HL-60 (cell line): ENCODE results near the gene C1QL3.

ENCODE experiments used
- DNase-seq, 2 experiments: peaks; one replicate each; pipeline ENCODE4 v3.0.0-alpha.2; 2010 to 2020; ENCODE audit warnings: low read depth in 1 of 2, low spot score in 1 of 2
- H3K27ac ChIP-seq: fragments of 250-450 bp; sonication (Bioruptor Pico); replicated peaks from 2 replicates; pipeline ENCODE4 v1.5.1; 2020; ENCODE audit warnings: mild to moderate bottlenecking, moderate library complexity
- H3K27me3 ChIP-seq: fragments of 250-450 bp; sonication (Bioruptor Pico); 2 replicates; pipeline ENCODE4 v1.5.1; 2021; ENCODE audit warnings: mild to moderate bottlenecking, moderate library complexity; ENCODE audit not compliant: insufficient read depth, poor library complexity, severe bottlenecking
- H3K4me3 ChIP-seq: replicated peaks from 2 replicates; pipeline ENCODE4 v1.5.1; 2011; ENCODE audit warnings: mild to moderate bottlenecking, control low read depth, low read length; ENCODE audit not compliant: insufficient read depth
- CTCF ChIP-seq: IDR thresholded peaks from one replicate; pipeline ENCODE4 v1.5.1; 2011; ENCODE audit warnings: low read length, control low read depth, inconsistent platforms; ENCODE audit not compliant: insufficient read depth
- GABPA ChIP-seq: IDR thresholded peaks from 2 replicates; pipeline ENCODE4 v1.6.1; 2012; ENCODE audit warnings: low read depth
- POLR2AphosphoS5 ChIP-seq: IDR thresholded peaks from 2 replicates; pipeline ENCODE4 v1.6.1; 2012; ENCODE audit warnings: low read depth
- SPI1 ChIP-seq: IDR thresholded peaks from 2 replicates; pipeline ENCODE4 v1.6.1; 2012; ENCODE audit warnings: low read depth, mild to moderate bottlenecking, borderline replicate concordance
- TF ChIP-seq, protein P1 (sequence below): IDR thresholded peaks from 2 replicates; pipeline ENCODE4 v1.6.1; 2012; ENCODE audit warnings: low read depth; ENCODE audit not compliant: insufficient replicate concordance

Gene C1QL3

GRCh38 chr10:16565604-16566003 is 43.9 kb upstream of the C1QL3 start:
- Histone ChIP-seq H3K27ac (no peak overlapping the region), H3K4me3 (no peak overlapping the region), H3K27me3 (no peaks in the 10 kb centered on the region)
- no peak for DNase-seq
- no peak for TF ChIP-seq SPI1
- TF ChIP-seq, protein P1, sequence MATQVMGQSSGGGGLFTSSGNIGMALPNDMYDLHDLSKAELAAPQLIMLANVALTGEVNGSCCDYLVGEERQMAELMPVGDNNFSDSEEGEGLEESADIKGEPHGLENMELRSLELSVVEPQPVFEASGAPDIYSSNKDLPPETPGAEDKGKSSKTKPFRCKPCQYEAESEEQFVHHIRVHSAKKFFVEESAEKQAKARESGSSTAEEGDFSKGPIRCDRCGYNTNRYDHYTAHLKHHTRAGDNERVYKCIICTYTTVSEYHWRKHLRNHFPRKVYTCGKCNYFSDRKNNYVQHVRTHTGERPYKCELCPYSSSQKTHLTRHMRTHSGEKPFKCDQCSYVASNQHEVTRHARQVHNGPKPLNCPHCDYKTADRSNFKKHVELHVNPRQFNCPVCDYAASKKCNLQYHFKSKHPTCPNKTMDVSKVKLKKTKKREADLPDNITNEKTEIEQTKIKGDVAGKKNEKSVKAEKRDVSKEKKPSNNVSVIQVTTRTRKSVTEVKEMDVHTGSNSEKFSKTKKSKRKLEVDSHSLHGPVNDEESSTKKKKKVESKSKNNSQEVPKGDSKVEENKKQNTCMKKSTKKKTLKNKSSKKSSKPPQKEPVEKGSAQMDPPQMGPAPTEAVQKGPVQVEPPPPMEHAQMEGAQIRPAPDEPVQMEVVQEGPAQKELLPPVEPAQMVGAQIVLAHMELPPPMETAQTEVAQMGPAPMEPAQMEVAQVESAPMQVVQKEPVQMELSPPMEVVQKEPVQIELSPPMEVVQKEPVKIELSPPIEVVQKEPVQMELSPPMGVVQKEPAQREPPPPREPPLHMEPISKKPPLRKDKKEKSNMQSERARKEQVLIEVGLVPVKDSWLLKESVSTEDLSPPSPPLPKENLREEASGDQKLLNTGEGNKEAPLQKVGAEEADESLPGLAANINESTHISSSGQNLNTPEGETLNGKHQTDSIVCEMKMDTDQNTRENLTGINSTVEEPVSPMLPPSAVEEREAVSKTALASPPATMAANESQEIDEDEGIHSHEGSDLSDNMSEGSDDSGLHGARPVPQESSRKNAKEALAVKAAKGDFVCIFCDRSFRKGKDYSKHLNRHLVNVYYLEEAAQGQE: no peak
- TF ChIP-seq POLR2AphosphoS5: no peak
- no peak for TF ChIP-seq GABPA
- TF ChIP-seq CTCF: no peak

DNA sequence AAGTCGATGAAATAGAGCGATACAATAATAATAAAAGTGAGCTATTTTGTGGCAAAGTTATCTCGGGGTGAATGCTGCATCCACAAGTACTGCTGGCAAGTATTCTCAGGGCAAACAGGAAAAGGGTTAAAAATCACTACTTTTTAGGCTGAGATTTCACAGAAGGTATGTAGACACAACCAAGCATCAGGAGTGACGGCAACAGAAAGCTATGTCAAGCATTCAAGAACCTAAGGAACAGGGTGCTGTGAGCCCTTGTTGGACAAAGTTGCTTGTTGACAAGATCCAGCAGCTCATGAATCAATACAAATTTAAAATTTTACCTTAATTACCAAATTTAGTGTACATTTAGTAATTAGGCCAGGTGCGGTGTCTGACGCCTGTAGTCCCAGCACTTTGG is 41.2 kb upstream of the C1QL3 start:
- TF ChIP-seq GABPA (no peak), POLR2AphosphoS5 (no peak), CTCF (no peak), SPI1 (no peak)
- TF ChIP-seq, protein P1: no peak
- no peak overlapping the region for H3K27ac ChIP-seq

GRCh38 chr10:16559236-16559773 is 37.6 kb upstream of the C1QL3 start:
- DNase-seq: no peak
- Histone ChIP-seq H3K4me3 (no peak overlapping the region), H3K27me3 (no peaks in the 10 kb centered on the region), H3K27ac (no peak overlapping the region)
- TF ChIP-seq GABPA (no peak), SPI1 (no peak), POLR2AphosphoS5 (no peak), CTCF (no peak)
- TF ChIP-seq, protein P1: no peak

More for the DNA sequence above, 41.2 kb upstream of the C1QL3 start:
- no peak for DNase-seq
- no peak overlapping the region for H3K4me3 ChIP-seq
- H3K27me3 ChIP-seq: no peaks in the 10 kb centered on the region
